GM18508 (cell line): ENCODE results near the gene MS4A2.

Experiments
- ATAC-seq: cut with Tn5 transposase; IDR thresholded peaks from one replicate; pipeline ENCODE4 v1.9.1; 2021; ENCODE audit warnings: moderate number of reproducible peaks; ENCODE audit not compliant: insufficient read depth, unreplicated experiment

The MS4A2 gene

GRCh38 chr11:60143768-60144167 is 55.3 kb downstream of the MS4A2 start:
- ATAC-seq: no peak

DNA sequence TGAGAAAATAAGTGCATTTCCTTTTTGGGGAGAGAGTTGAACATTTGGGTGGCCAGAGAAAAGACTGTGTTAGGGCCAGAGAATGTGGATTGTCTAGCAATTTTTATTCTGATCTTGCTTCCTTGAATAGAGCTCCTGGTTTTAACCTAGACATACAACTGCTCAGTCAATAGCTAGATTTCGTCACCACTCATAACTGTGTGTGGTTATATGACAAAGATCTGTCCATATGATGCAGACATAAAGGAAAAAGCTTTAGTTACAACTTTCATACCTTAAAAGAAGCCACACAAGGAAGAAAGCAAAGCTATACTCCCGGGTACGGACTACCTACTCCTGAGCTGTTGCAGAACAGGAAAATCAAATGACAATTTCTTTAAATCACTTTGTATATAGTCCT is 57.2 kb downstream of the MS4A2 start:
- ATAC-seq: no peak
